Fibroblast of skin of right biceps (primary cell): ENCODE results near the gene KCNQ4.

ENCODE experiments used
- DNase-seq: peaks from one replicate; pipeline ENCODE4 v3.0.0-alpha.2; 2013

The KCNQ4 gene

DNA sequence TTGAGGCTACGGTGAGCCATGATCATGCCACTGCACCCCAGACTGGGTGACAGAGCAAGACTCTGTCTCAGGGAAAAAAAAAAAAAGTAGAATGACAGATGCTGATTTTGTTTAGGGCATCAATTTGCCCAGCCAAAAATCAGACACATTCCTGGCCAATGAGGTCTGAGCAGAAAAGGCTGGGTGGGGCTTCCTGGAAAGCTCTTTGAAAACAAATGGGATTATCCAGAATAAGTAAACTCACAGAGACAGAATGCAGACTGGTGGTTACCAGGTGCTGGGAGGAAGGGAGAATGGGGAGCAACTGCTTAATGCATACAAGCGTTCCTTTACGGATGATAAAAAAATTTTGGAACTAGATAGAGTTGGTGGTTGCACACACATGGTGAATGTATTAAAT, 88.7 kb downstream of the KCNQ4 start:
- DNase-seq, result peak; percentile 50

- no peak for DNase-seq
Observed at GRCh38 chr1:40873863-40874472, 90.4 kb downstream of the KCNQ4 start.

DNA sequence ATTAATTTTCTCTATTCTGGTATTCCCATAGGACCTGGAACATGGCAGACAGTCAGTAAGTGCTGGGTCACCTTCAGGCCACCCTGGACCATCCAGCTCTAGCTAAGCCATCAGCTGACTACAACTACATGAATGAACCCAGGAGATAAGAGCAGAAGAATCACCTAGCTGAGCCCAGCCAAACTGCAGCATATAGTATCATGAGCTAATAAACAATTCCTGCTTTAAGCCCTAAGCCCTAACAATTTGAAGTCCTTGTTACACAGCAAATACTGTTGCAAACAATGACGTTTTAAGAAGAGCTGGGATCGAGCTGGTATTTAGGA, 92.8 kb downstream of the KCNQ4 start:
- DNase-seq, result no peak

GRCh38 chr1:40876891-40877290, 93.3 kb downstream of the KCNQ4 start:
- DNase-seq, result peak; percentile 32

- peak; percentile 81 for DNase-seq
Observed at GRCh38 chr1:40877698-40878097, 94.1 kb downstream of the KCNQ4 start.

DNA sequence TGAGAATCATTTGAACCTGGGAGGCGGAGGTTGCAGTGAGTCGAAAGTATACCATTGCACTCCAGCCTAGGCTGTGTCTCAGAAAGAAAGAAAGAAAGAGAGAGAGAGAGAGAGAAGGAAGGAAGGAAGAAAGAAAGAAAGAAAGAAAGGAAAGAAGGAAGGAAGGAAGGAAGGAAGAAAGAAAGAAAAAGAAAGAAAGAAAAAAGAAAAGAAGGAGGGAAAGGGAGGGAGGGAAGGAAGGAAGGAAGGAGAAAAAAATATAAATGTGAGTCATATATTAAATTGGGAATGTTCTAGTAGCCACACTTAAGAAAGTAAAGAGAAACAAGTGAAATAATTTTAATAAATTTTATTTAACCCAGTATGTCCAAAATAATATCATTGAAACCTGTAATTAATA, 95.3 kb downstream of the KCNQ4 start:
- no peak for DNase-seq

- no peak for DNase-seq
Observed at GRCh38 chr1:40879482-40880175, 96.0 kb downstream of the KCNQ4 start.

GRCh38 chr1:40880813-40881549, 97.4 kb downstream of the KCNQ4 start:
- no peak for DNase-seq

- no peak for DNase-seq
Observed at GRCh38 chr1:40884055-40884795, 100.6 kb downstream of the KCNQ4 start.

GRCh38 chr1:40886318-40887011, 102.9 kb downstream of the KCNQ4 start:
- DNase-seq, result no peak

GRCh38 chr1:40887012-40887378, 103.4 kb downstream of the KCNQ4 start:
- DNase-seq, result no peak

DNA sequence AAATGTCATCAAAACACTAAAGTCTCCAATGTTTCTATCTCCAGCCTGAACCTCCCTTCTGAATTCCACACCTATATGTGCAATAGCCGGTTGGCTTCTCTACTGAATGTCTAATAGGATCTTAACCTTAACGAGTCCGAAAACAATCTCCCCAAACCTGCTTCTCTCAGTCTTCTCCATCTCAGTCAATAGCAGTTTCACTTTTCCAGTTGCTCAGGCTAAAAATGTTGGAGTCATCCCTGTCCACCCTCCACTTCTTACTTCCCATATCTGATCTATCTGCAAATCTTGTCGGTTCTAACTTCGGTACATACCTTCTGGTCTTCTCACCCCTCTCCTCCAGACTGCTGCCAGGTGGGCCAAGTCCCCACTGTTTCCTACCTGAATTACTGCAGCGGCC, 104.1 kb downstream of the KCNQ4 start:
- DNase-seq, result no peak
